HepG2 (cell line): ENCODE measurements around the gene PIK3R3. TPM values are rescaled to one million over a fixed set of nuclear protein-coding genes. Genes with fewer than 3 reads are reported as not detected.

Experiments
- ATAC-seq: fragments of 200-7000 bp; cut with Tn5 transposase; 3 replicates; pipeline ENCODE4 v1.9.1; 2020; ENCODE audit warnings: mild to moderate bottlenecking, moderate library complexity
- BruUV-seq: library from RNA; stranded (reverse); fragments of 400-500 nt; replicated peaks from 2 replicates; lab custom pipeline; 2021; lab: Mats Ljungman, UMichigan
- CTCF ChIA-PET: fragments of 300-600 bp; formaldehyde crosslinking; extraction: SDS; loops from one replicate; lab custom pipeline; 2021; ENCODE audit warnings: low total read pairs, inconsistent platforms, low intra/inter-chr PET ratio; lab: Yijun Ruan, JAX
- POLR2A ChIA-PET: fragments of 350-600 bp; sonication (Branson Sonifier 250); formaldehyde crosslinking; loops from one replicate; lab custom pipeline; 2020; ENCODE audit warnings: antibody characterized with exemption, inconsistent platforms; lab: Yijun Ruan, JAX
- DNase-seq: peaks from one replicate; pipeline ENCODE4 v3.0.0-alpha.2; 2015; ENCODE audit warnings: low spot score
- FAIRE-seq: peaks from 3 replicates; lab custom pipeline; 2011; peaks lifted over from hg19 to GRCh38; lab: Jason Lieb, UNC
- H2AFZ ChIP-seq: one replicate; pipeline ENCODE4 v1.6.1; 2011; ENCODE audit warnings: low read length, inconsistent platforms
- H3K27ac ChIP-seq: fragments of 300-600 bp; 3 replicates; pipeline ENCODE4 v1.8.0; 2011; ENCODE audit warnings: mixed run types, mild to moderate bottlenecking, mixed read lengths, low read length, inconsistent platforms; ENCODE audit not compliant: insufficient read depth; ENCODE audit errors: extremely low read length
- H3K27me3 ChIP-seq, 2 experiments: fragments of 200-600 bp in 1 of 2; 2 replicates in 1 of 2; 3 replicates in 1 of 2; pipeline versions ENCODE4 v1.6.0 to v1.8.0; 2011; ENCODE audit warnings: low read length in 2 of 2, mild to moderate bottlenecking in 2 of 2, moderate library complexity in 2 of 2, inconsistent platforms in 1 of 2; ENCODE audit not compliant: insufficient read depth in 2 of 2, control insufficient read depth in 1 of 2
- H3K36me3 ChIP-seq, 2 experiments: fragments of 200-600 bp in 1 of 2; replicated peaks in 1 of 2; 2 replicates in 1 of 2; 3 replicates in 1 of 2; pipeline versions ENCODE4 v1.5.1 to v1.8.0; 2011; ENCODE audit warnings: low read length in 2 of 2, inconsistent platforms in 1 of 2; ENCODE audit not compliant: insufficient read depth in 2 of 2, control insufficient read depth in 1 of 2
- H3K4me1 ChIP-seq: 2 replicates; pipeline ENCODE4 v1.5.1; 2012; ENCODE audit warnings: low read length, inconsistent platforms; ENCODE audit not compliant: insufficient read depth
- H3K4me2 ChIP-seq: 2 replicates; pipeline ENCODE4 v1.6.0; 2011; ENCODE audit warnings: low read depth, low read length, inconsistent platforms
- H3K4me3 ChIP-seq, 3 experiments: fragments of 200-600 bp in 1 of 3; sonication (generic), shearing (Covaris generic) in 1 of 3; replicated peaks in 1 of 3; 2 replicates each; pipeline ENCODE4 v1.5.1; 2011 to 2016; ENCODE audit warnings: low read length in 3 of 3, inconsistent platforms in 2 of 3, low read depth in 2 of 3, mild to moderate bottlenecking in 2 of 3, control low read depth in 1 of 3, mixed read lengths in 1 of 3; ENCODE audit not compliant: insufficient read depth in 1 of 3
- H3K79me2 ChIP-seq: one replicate; pipeline ENCODE4 v1.6.1; 2011; ENCODE audit warnings: low read length, inconsistent platforms; ENCODE audit not compliant: insufficient read depth
- H3K9ac ChIP-seq: 2 replicates; pipeline ENCODE4 v1.6.0; 2011; ENCODE audit warnings: mild to moderate bottlenecking, low read depth, low read length, inconsistent platforms; ENCODE audit not compliant: insufficient read depth
- H3K9me3 ChIP-seq: 2 replicates; pipeline ENCODE4 v1.5.1; 2012; ENCODE audit warnings: mild to moderate bottlenecking, low read length
- H4K20me1 ChIP-seq: 2 replicates; pipeline ENCODE4 v1.6.0; 2011; ENCODE audit warnings: inconsistent platforms, mild to moderate bottlenecking, low read length, moderate library complexity; ENCODE audit not compliant: insufficient read depth
- GABPA ChIP-seq, 2 experiments: IDR thresholded peaks; 2 replicates each; pipeline ENCODE4 v1.6.1; 2011 to 2016; ENCODE audit warnings: low read depth in 2 of 2, low read length in 1 of 2, missing biosample characterization in 1 of 2, missing genetic modification characterization in 1 of 2
- HNRNPUL1 ChIP-seq: fragments of 200-400 bp; formaldehyde crosslinking; IDR thresholded peaks from 2 replicates; pipeline ENCODE4 v1.6.1; 2017; ENCODE audit warnings: low read depth, mild to moderate bottlenecking, low read length, moderate library complexity
- HOXA7 ChIP-seq: sonication (generic); formaldehyde crosslinking; IDR thresholded peaks from 2 replicates; pipeline ENCODE4 v1.8.1; 2022; ENCODE audit warnings: mild to moderate bottlenecking, missing genetic modification reagents, moderate library complexity
- KDM6A ChIP-seq: IDR thresholded peaks from 2 replicates; pipeline ENCODE4 v1.6.1; 2016; ENCODE audit warnings: low read depth
- LCORL ChIP-seq, 2 experiments: fragments of 450-650 bp in 1 of 2; sonication (generic) in 1 of 2; formaldehyde crosslinking in 1 of 2; IDR thresholded peaks; 2 replicates each; pipeline versions ENCODE4 v1.5.0 to v1.6.1; 2017 to 2020; ENCODE audit warnings: antibody characterized with exemption in 1 of 2, missing genetic modification reagents in 1 of 2
- NCOR1 ChIP-seq: fragments of 200-600 bp; sonication (generic); IDR thresholded peaks from 2 replicates; pipeline ENCODE4 v1.7.0; 2017; ENCODE audit warnings: antibody characterized with exemption, low read length, borderline replicate concordance
- NFE2L1 ChIP-seq: sonication (generic); formaldehyde crosslinking; IDR thresholded peaks from 2 replicates; pipeline ENCODE4 v1.4.0; 2020; ENCODE audit warnings: missing genetic modification reagents, mild to moderate bottlenecking, borderline replicate concordance
- POLR2AphosphoS2 ChIP-seq: IDR thresholded peaks from 2 replicates; pipeline ENCODE4 v1.6.1; 2011; ENCODE audit warnings: low read depth, low read length, improper control_type of control experiment
- TARDBP ChIP-seq: sonication (generic); formaldehyde crosslinking; IDR thresholded peaks from 2 replicates; pipeline ENCODE4 v1.8.0; 2022; ENCODE audit warnings: mild to moderate bottlenecking, missing genetic modification reagents
- ZNF10 ChIP-seq: sonication (generic); formaldehyde crosslinking; IDR thresholded peaks from 2 replicates; pipeline ENCODE4 v1.4.0; 2020; ENCODE audit warnings: mild to moderate bottlenecking, low read depth, missing genetic modification reagents, borderline replicate concordance
- ZNF124 ChIP-seq: sonication (generic); formaldehyde crosslinking; IDR thresholded peaks from 2 replicates; pipeline ENCODE4 v1.4.0; 2020; ENCODE audit warnings: missing genetic modification reagents
- ZNF432 ChIP-seq: sonication (generic); formaldehyde crosslinking; IDR thresholded peaks from 2 replicates; pipeline ENCODE4 v1.5.0; 2020; ENCODE audit warnings: missing genetic modification reagents, mild to moderate bottlenecking, borderline replicate concordance
- ZNF652 ChIP-seq: IDR thresholded peaks from 2 replicates; pipeline ENCODE4 v1.6.1; 2016; ENCODE audit warnings: low read depth, borderline replicate concordance
- ZNF678 ChIP-seq: sonication (generic); formaldehyde crosslinking; IDR thresholded peaks from 2 replicates; pipeline ENCODE4 v1.4.0; 2020; ENCODE audit warnings: mild to moderate bottlenecking, missing genetic modification reagents
- WGBS: methylation state at CpG from one replicate; pipeline ENCODE4 v1.1.6; 2017; ENCODE audit warnings: low lambda C conversion rate; 5-methylcytosine and 5-hydroxymethylcytosine counted together
- in situ Hi-C: cut with HindIII; loops from 2 replicates; pipeline ENCODE4 v1.10.0; 2017; ENCODE audit warnings: low pct_unique_long_range_greater_than_20kb; ENCODE audit not compliant: extremely low pct_ligation_motif_present
- intact Hi-C: fragments of 100-400 bp; cut with micrococcal nuclease; formaldehyde crosslinking; loops from one replicate; pipeline ENCODE4 v1.10.0; 2022; ENCODE audit not compliant: unreplicated experiment
- polyA plus RNA-seq, 8 experiments: library from polyadenylated mRNA; depleted of rRNA in 3 of 8; stranded (reverse) in 7 of 8; unstranded in 1 of 8; fragments of >200 nt; fragmentation: Illumina TruSeq in 4 of 8; extraction: Trizol in 4 of 8; gene quantifications; 2 replicates each; pipeline versions ENCODE4 v1.2.1 to v1.2.3, GENCODE V29; 2011 to 2016; ENCODE audit warnings: low read depth in 4 of 8, missing spikeins in 1 of 8, mixed read lengths in 1 of 8; ENCODE audit not compliant: insufficient read depth in 1 of 8
- total RNA-seq, 5 experiments: library from RNA; depleted of rRNA; stranded (reverse); fragments of >200 nt; fragmentation: Illumina TruSeq; extraction: Trizol; gene quantifications; 2 replicates each; pipeline ENCODE4 v1.2.3, GENCODE V29; 2016; ENCODE audit warnings: low read depth in 1 of 5
- TF ChIP-seq, protein P1 (sequence below): sonication (generic); formaldehyde crosslinking; IDR thresholded peaks from 2 replicates; pipeline ENCODE4 v1.4.0; 2020; ENCODE audit warnings: missing genetic modification reagents
- TF ChIP-seq, protein P2 (sequence below): sonication (generic); formaldehyde crosslinking; IDR thresholded peaks from 2 replicates; pipeline ENCODE4 v1.5.0; 2020; ENCODE audit warnings: missing genetic modification reagents

Gene PIK3R3
- total and polyA plus RNA-seq, 2 of the 13 experiments (the other 11 are each of a cell fraction or from before 2014, with no cell fraction given): 0.37 to 6.9 TPM

DNA sequence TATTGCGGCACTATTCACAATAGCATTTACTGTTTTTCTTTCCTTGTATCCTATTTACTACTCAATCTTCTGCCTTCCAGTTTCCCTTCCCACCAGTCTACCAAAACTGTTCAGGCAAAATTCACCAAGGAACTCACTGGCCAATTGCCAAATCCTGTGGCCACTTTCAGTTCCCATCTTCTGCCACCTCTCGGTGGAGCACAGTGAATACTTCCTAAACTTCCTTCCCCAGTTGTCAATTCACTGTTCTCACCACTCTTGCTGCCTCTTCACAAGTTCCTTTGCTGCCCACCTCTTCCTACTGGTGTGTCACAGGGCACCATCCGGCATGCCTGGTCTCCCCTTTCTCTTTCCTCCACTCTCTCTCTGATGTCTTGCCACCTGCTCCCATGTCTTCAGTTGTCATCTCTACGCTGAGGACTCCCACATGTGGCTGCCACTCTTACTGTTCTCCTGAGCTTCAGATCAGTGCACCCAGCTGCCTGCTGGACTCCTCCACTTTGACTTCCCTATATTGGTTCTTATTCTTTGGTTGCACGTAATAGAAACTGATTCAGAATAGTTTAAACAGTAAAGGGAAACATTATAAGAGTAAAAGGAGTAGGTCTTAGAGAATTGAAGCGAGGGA is 114.4 kb downstream of the PIK3R3 start (continued):
- TF ChIP-seq TARDBP (CRISPR knock-in tag): no peak
- TF ChIP-seq ZNF652 (CRISPR knock-in tag): no peak
- TF ChIP-seq, all 625 proteins: peak for 0

DNA sequence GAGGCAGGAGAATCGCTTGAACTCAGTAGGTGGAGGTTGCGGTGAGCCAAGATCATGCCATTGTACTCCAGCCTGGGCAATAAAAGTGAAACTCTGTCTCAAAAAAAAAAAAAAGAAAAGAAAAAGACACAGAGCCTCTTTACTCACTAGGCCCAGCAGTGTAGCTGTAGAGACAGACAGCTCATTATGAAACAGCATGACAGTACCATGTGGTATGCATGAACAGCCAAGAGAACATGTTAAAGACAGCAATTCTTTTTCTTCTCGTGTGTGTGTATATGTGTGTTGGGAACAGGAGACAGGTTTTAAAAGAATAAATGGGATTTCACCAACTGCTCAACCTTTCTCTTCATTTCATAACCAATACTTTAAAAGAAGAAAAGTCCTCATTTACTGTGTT is 118.8 kb downstream of the PIK3R3 start:
- no peak for FAIRE-seq

More for the DNA sequence above, 118.8 kb downstream of the PIK3R3 start:
- DNase-seq (no peak), ATAC-seq (no peak)
- Histone ChIP-seq H3K9me3 (no peaks in the 10 kb centered on the region), H3K27ac (no peak overlapping the region), H3K4me1 (no peaks in the 10 kb centered on the region), H3K9ac (no peak overlapping the region), H2AFZ (no peak overlapping the region), H3K79me2 (no peaks in the 10 kb centered on the region), H3K27me3 (no peaks in the 10 kb centered on the region), H3K36me3 (peaks cover 19 to 39% of the 10 kb centered on the region in 2 experiments), H3K4me3 (no peak overlapping the region), H3K4me2 (no peak overlapping the region), H4K20me1 (no peaks in the 10 kb centered on the region)
- TF ChIP-seq LCORL (IDR thresholded peaks at IDR 0.05): no peak
- TF ChIP-seq LCORL (CRISPR knock-in tag; IDR thresholded peaks at IDR 0.05): no peak
- no peak for TF ChIP-seq NFE2L1
- TF ChIP-seq ZNF10 (CRISPR knock-in tag): no peak
- TF ChIP-seq ZNF678 (CRISPR knock-in tag): no peak
- no peak for TF ChIP-seq ZNF124 (CRISPR knock-in tag)
- TF ChIP-seq, protein P1, sequence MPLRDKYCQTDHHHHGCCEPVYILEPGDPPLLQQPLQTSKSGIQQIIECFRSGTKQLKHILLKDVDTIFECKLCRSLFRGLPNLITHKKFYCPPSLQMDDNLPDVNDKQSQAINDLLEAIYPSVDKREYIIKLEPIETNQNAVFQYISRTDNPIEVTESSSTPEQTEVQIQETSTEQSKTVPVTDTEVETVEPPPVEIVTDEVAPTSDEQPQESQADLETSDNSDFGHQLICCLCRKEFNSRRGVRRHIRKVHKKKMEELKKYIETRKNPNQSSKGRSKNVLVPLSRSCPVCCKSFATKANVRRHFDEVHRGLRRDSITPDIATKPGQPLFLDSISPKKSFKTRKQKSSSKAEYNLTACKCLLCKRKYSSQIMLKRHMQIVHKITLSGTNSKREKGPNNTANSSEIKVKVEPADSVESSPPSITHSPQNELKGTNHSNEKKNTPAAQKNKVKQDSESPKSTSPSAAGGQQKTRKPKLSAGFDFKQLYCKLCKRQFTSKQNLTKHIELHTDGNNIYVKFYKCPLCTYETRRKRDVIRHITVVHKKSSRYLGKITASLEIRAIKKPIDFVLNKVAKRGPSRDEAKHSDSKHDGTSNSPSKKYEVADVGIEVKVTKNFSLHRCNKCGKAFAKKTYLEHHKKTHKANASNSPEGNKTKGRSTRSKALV: no peak
- no peak for TF ChIP-seq HOXA7 (CRISPR knock-in tag)
- TF ChIP-seq KDM6A: no peak
- no peak for TF ChIP-seq GABPA (IDR thresholded peaks at IDR 0.05; ENCODE audit: low read depth, low read length)
- TF ChIP-seq GABPA (CRISPR knock-in tag; IDR thresholded peaks at IDR 0.05; ENCODE audit: low read depth): no peak
- TF ChIP-seq POLR2AphosphoS2: no peak
- TF ChIP-seq NCOR1: no peak
- no peak for TF ChIP-seq ZNF432 (CRISPR knock-in tag)
- TF ChIP-seq HNRNPUL1: no peak
- TF ChIP-seq, protein P2, sequence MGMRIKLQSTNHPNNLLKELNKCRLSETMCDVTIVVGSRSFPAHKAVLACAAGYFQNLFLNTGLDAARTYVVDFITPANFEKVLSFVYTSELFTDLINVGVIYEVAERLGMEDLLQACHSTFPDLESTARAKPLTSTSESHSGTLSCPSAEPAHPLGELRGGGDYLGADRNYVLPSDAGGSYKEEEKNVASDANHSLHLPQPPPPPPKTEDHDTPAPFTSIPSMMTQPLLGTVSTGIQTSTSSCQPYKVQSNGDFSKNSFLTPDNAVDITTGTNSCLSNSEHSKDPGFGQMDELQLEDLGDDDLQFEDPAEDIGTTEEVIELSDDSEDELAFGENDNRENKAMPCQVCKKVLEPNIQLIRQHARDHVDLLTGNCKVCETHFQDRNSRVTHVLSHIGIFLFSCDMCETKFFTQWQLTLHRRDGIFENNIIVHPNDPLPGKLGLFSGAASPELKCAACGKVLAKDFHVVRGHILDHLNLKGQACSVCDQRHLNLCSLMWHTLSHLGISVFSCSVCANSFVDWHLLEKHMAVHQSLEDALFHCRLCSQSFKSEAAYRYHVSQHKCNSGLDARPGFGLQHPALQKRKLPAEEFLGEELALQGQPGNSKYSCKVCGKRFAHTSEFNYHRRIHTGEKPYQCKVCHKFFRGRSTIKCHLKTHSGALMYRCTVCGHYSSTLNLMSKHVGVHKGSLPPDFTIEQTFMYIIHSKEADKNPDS: no peak
- BruUV-seq: no TSS peak
- in situ Hi-C loops (no loop called here), intact Hi-C loops (no loop called here)
- 98% methylated on average over 3 of the region's 3 CpGs for WGBS
- ChIA-PET CTCF (no interaction called here), POLR2A (no interaction called here)
